ENCODE measurements around the gene NEDD8.

The NEDD8 gene

GRCh38 chr14:24177041-24177825, 54.9 kb downstream of the NEDD8 start:
- no peak for DNase-seq

DNA sequence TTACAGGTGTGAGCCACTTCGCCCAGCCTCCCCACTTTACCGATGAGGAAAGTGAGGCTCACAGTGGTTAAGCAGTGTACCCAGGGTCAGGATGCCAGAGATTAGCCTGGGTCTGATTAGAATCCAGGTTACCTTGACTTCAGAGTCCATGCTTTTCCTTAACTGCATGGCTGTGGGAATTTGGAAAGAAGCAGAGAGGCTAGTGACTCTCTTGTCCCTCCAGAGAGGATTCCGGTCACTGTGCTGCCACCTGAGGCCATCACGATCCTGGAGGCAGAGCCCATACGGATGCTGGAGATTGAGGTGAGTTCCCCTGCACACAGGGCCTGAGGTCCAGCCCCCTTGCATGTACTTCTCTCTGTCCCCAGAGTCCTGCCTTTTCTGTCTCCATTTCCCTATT, 55.6 kb downstream of the NEDD8 start:
- no peak for DNase-seq

DNA sequence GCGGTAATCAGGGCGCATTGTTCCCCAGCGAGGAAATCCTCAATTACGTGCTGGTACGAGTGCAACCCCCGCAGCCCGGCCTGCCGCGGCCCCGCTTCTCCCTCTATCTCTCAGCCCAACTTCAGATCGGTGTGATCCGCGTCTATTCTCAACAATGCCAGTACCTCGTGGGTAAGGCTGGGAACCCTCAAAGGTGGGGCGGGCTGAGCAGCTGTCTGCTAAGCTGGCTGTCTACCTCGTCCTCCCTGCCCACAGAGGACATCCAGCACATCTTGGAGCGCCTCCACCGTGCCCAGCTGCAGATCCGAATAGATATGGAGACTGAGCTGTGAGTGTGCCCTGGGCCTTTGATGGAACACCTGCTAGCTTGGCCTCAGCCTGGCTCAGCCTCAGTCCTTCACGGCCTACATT, 59.3 kb downstream of the NEDD8 start:
- no peak for DNase-seq

- no peak for DNase-seq
Observed at GRCh38 chr14:24172261-24172860, 59.8 kb downstream of the NEDD8 start.

DNA sequence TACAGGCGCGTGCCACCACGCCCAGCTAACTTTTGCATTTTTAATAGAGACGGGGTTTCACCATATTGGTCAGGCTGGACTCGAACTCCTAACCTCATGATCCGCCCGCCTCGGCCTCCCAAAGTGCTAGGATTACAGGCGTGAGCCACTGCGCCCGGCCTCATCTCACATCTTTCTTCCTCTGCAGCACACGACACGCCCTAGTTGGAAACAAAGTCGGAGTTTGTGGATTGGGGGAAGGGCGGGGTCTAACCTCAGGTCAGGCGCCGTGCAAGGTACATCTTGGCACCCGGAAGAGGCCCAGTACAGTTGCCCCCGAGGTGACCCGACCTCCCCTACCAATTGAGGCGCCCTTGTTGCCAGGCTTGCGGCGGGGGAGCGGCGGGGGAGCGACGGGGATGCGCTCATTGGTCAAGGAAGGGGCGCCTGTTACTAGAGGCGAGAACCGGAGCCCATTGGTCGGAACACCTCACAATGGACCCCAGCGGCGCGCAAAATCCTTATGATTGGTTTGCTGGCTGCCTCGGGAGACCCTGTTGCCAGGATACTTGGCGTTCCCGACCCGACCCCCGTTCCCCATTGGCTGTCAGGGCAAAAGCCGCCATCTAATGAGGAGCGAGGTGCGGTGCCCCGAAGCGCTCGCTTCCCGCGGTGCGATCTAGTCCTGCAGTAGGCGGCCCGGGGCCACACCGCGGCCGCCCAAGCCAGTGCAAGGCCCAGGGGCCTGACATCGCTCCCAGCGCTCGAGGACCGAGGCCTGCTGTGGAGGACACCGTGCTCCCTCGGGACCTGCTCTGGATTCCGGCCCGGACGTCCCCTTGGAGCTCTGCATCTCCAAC, 60.5 kb downstream of the NEDD8 start, which contains the start of gene REC8:
REC8 (plus strand) TSS at position 659 of the 839 bp plus-strand sequence. CDS start 473 bp downstream, outside the sequence.
- DNase-seq: peak; percentile 91

GRCh38 chr14:24167469-24168114, 64.6 kb downstream of the NEDD8 start:
- no peak for DNase-seq
